HuH-7 (cell line): Measurements from ENCODE around the gene TMEM219.

Experiments used
- DNase-seq: peaks from one replicate; pipeline ENCODE4 v3.0.0; 2011; ENCODE audit warnings: low spot score

The TMEM219 gene

DNA sequence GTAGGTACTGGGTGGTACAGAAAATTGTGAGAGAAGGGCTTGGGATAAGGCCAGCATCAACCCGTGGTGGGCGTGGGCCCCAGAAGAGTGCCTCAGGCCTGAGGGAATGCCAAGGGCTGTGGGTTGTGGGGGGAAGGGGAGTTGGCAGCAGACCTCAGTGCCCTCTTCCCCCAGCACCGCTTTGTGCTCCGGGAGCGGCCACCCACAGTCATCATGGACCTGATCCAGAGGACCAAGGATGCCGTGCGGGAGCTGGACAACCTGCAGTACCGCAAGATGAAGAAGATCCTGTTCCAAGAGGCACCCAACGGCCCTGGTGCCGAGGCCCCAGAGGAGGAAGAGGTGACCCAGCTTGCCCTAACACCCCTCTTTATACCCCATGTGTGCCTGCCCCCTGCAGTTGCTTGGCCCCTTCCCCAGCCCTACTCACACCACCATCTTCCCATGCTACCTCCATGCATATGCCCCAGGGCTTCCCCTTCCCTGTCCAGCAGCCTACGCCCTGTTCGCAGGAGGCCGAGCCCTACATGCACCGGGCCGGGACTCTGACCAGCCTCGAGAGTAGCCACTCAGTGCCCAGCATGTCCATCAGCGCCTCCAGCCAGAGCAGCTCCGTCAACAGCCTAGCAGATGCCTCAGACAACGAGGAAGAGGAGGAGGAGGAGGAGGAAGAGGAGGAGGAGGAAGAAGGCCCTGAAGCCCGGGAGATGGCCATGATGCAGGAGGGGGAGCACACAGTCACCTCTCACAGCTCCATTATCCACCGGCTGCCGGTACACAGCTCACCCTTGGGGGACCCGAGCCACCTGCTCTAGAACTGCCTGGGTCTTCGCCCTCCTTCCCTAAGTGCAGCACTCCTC is 20.9 kb downstream of the TMEM219 start:
- DNase-seq: no peak

DNA sequence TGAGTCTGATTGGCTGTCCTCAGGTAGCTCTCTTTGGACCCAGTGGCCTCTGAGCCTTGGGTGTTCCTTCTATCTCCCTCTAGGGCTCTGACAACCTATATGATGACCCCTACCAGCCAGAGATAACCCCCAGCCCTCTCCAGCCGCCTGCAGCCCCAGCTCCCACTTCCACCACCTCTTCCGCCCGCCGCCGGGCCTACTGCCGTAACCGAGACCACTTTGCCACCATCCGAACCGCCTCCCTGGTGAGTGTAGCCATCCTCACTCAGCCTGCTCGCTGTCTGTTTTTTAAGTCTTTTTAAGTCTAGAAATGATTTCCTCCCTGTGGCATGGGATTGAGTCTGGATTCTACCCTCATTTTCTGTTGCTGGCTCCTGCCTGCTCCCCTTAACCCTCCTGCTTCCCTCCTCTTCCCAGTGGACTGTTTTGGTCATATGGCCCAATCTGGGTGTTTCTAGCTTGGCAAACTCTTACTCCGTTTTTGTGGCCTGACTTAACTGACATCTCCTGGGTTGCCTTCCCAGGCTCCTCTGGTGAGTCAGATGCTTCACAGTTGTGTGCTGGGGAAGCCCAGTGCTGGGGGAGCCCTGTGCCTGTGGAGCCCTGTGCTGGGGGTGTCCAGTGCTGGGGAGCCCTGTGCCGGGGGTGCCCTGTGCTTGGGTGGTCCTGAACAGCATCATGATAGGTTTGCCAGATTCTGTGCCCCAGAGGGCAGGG is 21.7 kb downstream of the TMEM219 start:
- no peak for DNase-seq

- no peak for DNase-seq
These were observed 22.4 kb downstream of the TMEM219 start for GRCh38 chr16:29984137-29984763.

DNA sequence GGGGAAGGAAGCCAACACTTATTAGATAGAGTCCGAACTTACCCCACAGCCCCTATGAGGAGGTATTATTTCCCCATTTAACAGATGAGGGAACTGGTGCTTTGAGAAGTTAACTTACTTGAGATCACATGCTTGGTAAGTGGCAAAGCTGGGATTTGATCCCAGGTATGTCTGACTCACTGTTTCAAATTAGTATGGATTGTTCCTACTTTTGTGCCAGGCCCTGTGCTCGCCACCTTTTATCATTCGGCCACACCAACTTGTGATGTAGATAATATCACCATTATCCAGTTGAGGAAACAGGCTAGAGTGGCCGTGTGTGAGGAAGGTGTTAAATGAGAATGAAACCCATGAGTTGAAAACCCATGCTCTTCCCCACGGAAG is 22.9 kb downstream of the TMEM219 start:
- no peak for DNase-seq

- no peak for DNase-seq
These were observed 23.5 kb downstream of the TMEM219 start for GRCh38 chr16:29985271-29985811.

DNA sequence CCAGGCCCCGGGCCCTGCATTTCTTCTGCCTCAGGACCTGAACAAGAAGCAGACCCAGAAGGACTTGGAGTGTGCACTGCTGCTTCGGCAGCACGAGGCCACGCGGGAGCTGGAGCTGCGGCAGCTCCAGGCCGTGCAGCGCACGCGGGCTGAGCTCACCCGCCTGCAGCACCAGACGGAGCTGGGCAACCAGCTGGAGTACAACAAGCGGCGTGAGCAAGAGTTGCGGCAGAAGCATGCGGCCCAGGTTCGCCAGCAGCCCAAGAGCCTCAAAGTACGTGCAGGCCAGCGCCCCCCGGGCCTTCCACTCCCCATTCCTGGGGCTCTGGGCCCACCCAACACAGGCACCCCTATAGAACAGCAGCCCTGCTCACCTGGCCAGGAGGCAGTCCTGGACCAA is 24.4 kb downstream of the TMEM219 start:
- DNase-seq: no peak

- no peak for DNase-seq
These were observed 25.1 kb downstream of the TMEM219 start for GRCh38 chr16:29986931-29987330.

- DNase-seq: no peak
These were observed 25.6 kb downstream of the TMEM219 start for GRCh38 chr16:29987371-29988085.

GRCh38 chr16:29988346-29989075 is 26.6 kb downstream of the TMEM219 start:
- no peak for DNase-seq

- DNase-seq: no peak
These were observed 27.4 kb downstream of the TMEM219 start for GRCh38 chr16:29989111-29989858.

GRCh38 chr16:29990034-29990433 is 28.2 kb downstream of the TMEM219 start:
- no peak for DNase-seq

DNA sequence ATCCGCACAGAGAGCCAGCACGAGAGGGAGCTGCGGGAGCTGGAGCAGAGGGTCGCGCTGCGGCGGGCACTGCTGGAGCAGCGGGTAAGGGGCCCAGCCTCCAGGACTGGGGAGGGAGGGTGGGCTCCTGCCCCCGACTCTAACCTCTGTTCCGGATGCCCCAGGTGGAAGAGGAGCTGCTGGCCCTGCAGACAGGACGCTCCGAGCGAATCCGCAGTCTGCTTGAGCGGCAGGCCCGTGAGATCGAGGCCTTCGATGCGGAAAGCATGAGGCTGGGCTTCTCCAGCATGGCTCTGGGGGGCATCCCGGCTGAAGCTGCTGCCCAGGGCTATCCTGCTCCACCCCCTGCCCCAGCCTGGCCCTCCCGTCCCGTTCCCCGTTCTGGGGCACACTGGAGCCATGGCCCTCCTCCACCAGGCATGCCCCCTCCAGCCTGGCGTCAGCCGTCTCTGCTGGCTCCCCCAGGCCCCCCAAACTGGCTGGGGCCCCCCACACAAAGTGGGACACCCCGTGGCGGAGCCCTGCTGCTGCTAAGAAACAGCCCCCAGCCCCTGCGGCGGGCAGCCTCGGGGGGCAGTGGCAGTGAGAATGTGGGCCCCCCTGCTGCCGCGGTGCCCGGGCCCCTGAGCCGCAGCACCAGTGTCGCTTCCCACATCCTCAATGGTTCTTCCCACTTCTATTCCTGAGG is 29.1 kb downstream of the TMEM219 start:
- DNase-seq: no peak

DNA sequence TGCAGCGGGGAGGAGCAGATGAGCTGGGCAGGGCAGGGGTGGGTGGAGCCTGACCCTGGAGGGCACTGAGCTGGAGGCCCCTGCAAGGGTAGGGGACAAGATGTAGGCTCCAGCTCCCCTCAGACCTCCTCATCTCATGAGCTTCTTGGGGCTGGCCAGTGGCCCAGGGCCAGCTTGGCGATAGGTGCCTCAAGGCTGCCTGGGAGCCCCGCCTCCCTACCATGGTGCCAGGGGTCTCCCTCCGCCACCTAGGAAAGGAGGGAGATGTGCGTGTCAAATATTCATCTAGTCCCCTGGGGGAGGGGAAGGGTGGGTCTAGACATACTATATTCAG is 29.7 kb downstream of the TMEM219 start:
- DNase-seq: no peak

DNA sequence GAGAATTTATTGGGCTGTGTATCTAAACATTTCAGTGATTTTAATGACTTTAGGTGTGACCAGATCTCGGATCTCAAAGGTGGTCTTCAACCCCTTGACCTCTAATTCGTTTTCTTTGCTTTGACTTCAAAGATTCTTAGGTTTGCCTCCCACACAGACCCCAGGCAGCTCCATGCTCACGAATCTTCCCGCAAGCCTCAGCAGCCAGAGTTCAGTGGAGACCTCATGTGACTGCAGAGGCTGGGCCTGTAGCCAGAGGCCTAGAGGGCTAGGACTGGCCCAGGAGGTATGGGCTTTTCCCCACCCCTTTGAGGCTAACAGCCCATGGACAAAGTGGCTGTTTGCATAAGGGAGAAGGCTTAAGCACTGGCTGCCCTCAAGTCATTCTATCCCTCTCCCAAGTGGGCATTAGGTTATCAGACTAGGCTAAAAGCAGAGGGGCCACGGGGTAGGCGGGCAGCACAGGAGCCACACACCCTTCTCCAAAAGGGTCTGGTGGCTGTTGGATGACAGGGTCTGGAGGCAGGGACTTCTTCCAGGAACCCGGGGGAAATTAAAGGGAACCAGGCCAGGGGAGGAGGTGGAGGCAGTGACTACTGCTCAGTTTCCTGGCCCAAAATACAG is 30.6 kb downstream of the TMEM219 start:
- no peak for DNase-seq

GRCh38 chr16:29993191-29993902 is 31.5 kb downstream of the TMEM219 start:
- no peak for DNase-seq

DNA sequence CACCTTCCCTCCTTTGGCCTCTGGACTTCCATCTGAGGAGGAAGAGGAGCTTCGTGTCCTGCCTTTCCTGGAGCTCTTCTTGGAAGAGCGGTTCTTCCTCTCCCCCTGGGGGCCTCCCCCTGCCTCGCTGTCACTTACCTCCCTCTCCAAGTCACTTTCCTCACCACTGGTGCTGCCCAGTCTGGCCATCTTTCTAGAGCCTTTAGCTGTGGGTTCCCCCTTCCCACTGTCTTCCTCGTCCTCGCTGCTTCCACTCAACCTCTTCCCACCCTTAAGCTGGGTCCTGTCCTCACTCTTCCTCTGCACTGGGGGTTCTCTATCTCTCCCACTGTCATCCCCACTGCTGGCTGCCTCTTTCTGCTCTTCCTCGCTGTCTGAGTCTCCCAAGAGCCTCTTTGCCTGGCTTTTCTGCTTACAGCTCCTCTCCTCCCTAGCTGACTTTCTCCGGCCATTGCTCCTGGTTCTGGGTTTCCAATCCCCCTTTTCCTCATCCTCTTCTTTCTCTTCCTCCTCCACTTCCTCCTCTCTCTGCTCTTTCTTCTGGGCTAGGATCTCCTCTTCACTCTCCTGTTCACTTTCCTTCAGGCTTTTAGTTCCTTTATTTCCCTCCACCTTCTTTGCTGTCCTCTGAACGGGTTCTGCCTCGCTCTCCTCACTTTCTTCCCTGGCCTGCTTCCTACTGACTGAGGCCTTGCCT is 32.2 kb downstream of the TMEM219 start:
- no peak for DNase-seq

GRCh38 chr16:29994600-29995323 is 32.9 kb downstream of the TMEM219 start:
- DNase-seq: no peak
